HepG2 (cell line): Measurements from ENCODE around the gene TFCP2L1. TPM values are rescaled to one million over a fixed set of nuclear protein-coding genes. Genes with fewer than 3 reads are reported as not detected.

ENCODE experiments used
- ATAC-seq: fragments of 200-7000 bp; cut with Tn5 transposase; 3 replicates; pipeline ENCODE4 v1.9.1; 2020; ENCODE audit warnings: mild to moderate bottlenecking, moderate library complexity
- BruUV-seq: library from RNA; stranded (reverse); fragments of 400-500 nt; replicated peaks from 2 replicates; lab custom pipeline; 2021; lab: Mats Ljungman, UMichigan
- CTCF ChIA-PET: fragments of 300-600 bp; formaldehyde crosslinking; extraction: SDS; loops from one replicate; lab custom pipeline; 2021; ENCODE audit warnings: low total read pairs, inconsistent platforms, low intra/inter-chr PET ratio; lab: Yijun Ruan, JAX
- POLR2A ChIA-PET: fragments of 350-600 bp; sonication (Branson Sonifier 250); formaldehyde crosslinking; loops from one replicate; lab custom pipeline; 2020; ENCODE audit warnings: antibody characterized with exemption, inconsistent platforms; lab: Yijun Ruan, JAX
- DNase-seq: peaks from one replicate; pipeline ENCODE4 v3.0.0-alpha.2; 2015; ENCODE audit warnings: low spot score
- FAIRE-seq: peaks from 3 replicates; lab custom pipeline; 2011; peaks lifted over from hg19 to GRCh38; lab: Jason Lieb, UNC
- H2AFZ ChIP-seq: one replicate; pipeline ENCODE4 v1.6.1; 2011; ENCODE audit warnings: low read length, inconsistent platforms
- H3K27ac ChIP-seq: fragments of 300-600 bp; 3 replicates; pipeline ENCODE4 v1.8.0; 2011; ENCODE audit warnings: mixed run types, mild to moderate bottlenecking, mixed read lengths, low read length, inconsistent platforms; ENCODE audit not compliant: insufficient read depth; ENCODE audit errors: extremely low read length
- H3K27me3 ChIP-seq, 2 experiments: fragments of 200-600 bp in 1 of 2; 2 replicates in 1 of 2; 3 replicates in 1 of 2; pipeline versions ENCODE4 v1.6.0 to v1.8.0; 2011; ENCODE audit warnings: low read length in 2 of 2, mild to moderate bottlenecking in 2 of 2, moderate library complexity in 2 of 2, inconsistent platforms in 1 of 2; ENCODE audit not compliant: insufficient read depth in 2 of 2, control insufficient read depth in 1 of 2
- H3K36me3 ChIP-seq, 2 experiments: fragments of 200-600 bp in 1 of 2; replicated peaks in 1 of 2; 2 replicates in 1 of 2; 3 replicates in 1 of 2; pipeline versions ENCODE4 v1.5.1 to v1.8.0; 2011; ENCODE audit warnings: low read length in 2 of 2, inconsistent platforms in 1 of 2; ENCODE audit not compliant: insufficient read depth in 2 of 2, control insufficient read depth in 1 of 2
- H3K4me1 ChIP-seq: 2 replicates; pipeline ENCODE4 v1.5.1; 2012; ENCODE audit warnings: low read length, inconsistent platforms; ENCODE audit not compliant: insufficient read depth
- H3K4me2 ChIP-seq: 2 replicates; pipeline ENCODE4 v1.6.0; 2011; ENCODE audit warnings: low read depth, low read length, inconsistent platforms
- H3K4me3 ChIP-seq, 3 experiments: fragments of 200-600 bp in 1 of 3; sonication (generic), shearing (Covaris generic) in 1 of 3; replicated peaks in 1 of 3; 2 replicates each; pipeline ENCODE4 v1.5.1; 2011 to 2016; ENCODE audit warnings: low read length in 3 of 3, inconsistent platforms in 2 of 3, low read depth in 2 of 3, mild to moderate bottlenecking in 2 of 3, control low read depth in 1 of 3, mixed read lengths in 1 of 3; ENCODE audit not compliant: insufficient read depth in 1 of 3
- H3K79me2 ChIP-seq: one replicate; pipeline ENCODE4 v1.6.1; 2011; ENCODE audit warnings: low read length, inconsistent platforms; ENCODE audit not compliant: insufficient read depth
- H3K9ac ChIP-seq: 2 replicates; pipeline ENCODE4 v1.6.0; 2011; ENCODE audit warnings: mild to moderate bottlenecking, low read depth, low read length, inconsistent platforms; ENCODE audit not compliant: insufficient read depth
- H3K9me3 ChIP-seq: 2 replicates; pipeline ENCODE4 v1.5.1; 2012; ENCODE audit warnings: mild to moderate bottlenecking, low read length
- H4K20me1 ChIP-seq: 2 replicates; pipeline ENCODE4 v1.6.0; 2011; ENCODE audit warnings: inconsistent platforms, mild to moderate bottlenecking, low read length, moderate library complexity; ENCODE audit not compliant: insufficient read depth
- ARID5B ChIP-seq: IDR thresholded peaks from 2 replicates; pipeline ENCODE4 v1.4.0; 2020; ENCODE audit warnings: mild to moderate bottlenecking, missing genetic modification reagents
- CCAR2 ChIP-seq: fragments of 200-400 bp; formaldehyde crosslinking; optimal IDR thresholded peaks from 2 replicates; pipeline ENCODE3; 2018; ENCODE audit warnings: low read depth, mild to moderate bottlenecking, low read length, moderate library complexity
- FOXK1 ChIP-seq: sonication (generic); formaldehyde crosslinking; IDR thresholded peaks from 2 replicates; pipeline ENCODE4 v1.4.0; 2020; ENCODE audit warnings: low read depth, missing genetic modification reagents, borderline replicate concordance
- KDM4B ChIP-seq: sonication (generic); formaldehyde crosslinking; IDR thresholded peaks from 2 replicates; pipeline ENCODE4 v1.4.0; 2020; ENCODE audit warnings: missing genetic modification reagents
- PBX2 ChIP-seq: IDR thresholded peaks from 2 replicates; pipeline ENCODE4 v1.6.1; 2016; ENCODE audit warnings: control low read depth
- POLR2G ChIP-seq: fragments of 200-400 bp; formaldehyde crosslinking; IDR thresholded peaks from 2 replicates; pipeline ENCODE4 v1.6.1; 2018; ENCODE audit warnings: mild to moderate bottlenecking, low read depth, low read length, moderate library complexity
- RBAK ChIP-seq: sonication (generic); formaldehyde crosslinking; IDR thresholded peaks from 2 replicates; pipeline ENCODE4 v1.5.1; 2020; ENCODE audit warnings: mild to moderate bottlenecking, missing genetic modification reagents
- SIN3A ChIP-seq: IDR thresholded peaks from 2 replicates; pipeline ENCODE4 v1.6.1; 2011; ENCODE audit warnings: low read depth, mild to moderate bottlenecking, control low read depth, low read length, borderline replicate concordance
- SNAPC2 ChIP-seq: sonication (generic); formaldehyde crosslinking; IDR thresholded peaks from 2 replicates; pipeline ENCODE4 v1.8.1; 2022; ENCODE audit warnings: mild to moderate bottlenecking, missing genetic modification reagents
- ZNF432 ChIP-seq: sonication (generic); formaldehyde crosslinking; IDR thresholded peaks from 2 replicates; pipeline ENCODE4 v1.5.0; 2020; ENCODE audit warnings: missing genetic modification reagents, mild to moderate bottlenecking, borderline replicate concordance
- ZNF558 ChIP-seq: sonication (generic); formaldehyde crosslinking; IDR thresholded peaks from 2 replicates; pipeline ENCODE4 v1.9.0; 2022; ENCODE audit warnings: mild to moderate bottlenecking, missing genetic modification reagents, borderline replicate concordance
- ZNF891 ChIP-seq: sonication (generic); formaldehyde crosslinking; IDR thresholded peaks from 2 replicates; pipeline ENCODE4 v1.5.0; 2020; ENCODE audit warnings: mild to moderate bottlenecking, missing genetic modification reagents
- ZUFSP ChIP-seq: sonication (generic); formaldehyde crosslinking; IDR thresholded peaks from 2 replicates; pipeline ENCODE4 v1.9.0; 2021; ENCODE audit warnings: missing genetic modification reagents, mild to moderate bottlenecking, borderline replicate concordance
- WGBS: methylation state at CpG from one replicate; pipeline ENCODE4 v1.1.6; 2017; ENCODE audit warnings: low lambda C conversion rate; 5-methylcytosine and 5-hydroxymethylcytosine counted together
- in situ Hi-C: cut with HindIII; loops from 2 replicates; pipeline ENCODE4 v1.10.0; 2017; ENCODE audit warnings: low pct_unique_long_range_greater_than_20kb; ENCODE audit not compliant: extremely low pct_ligation_motif_present
- intact Hi-C: fragments of 100-400 bp; cut with micrococcal nuclease; formaldehyde crosslinking; loops from one replicate; pipeline ENCODE4 v1.10.0; 2022; ENCODE audit not compliant: unreplicated experiment
- polyA plus RNA-seq, 8 experiments: library from polyadenylated mRNA; depleted of rRNA in 3 of 8; stranded (reverse) in 7 of 8; unstranded in 1 of 8; fragments of >200 nt; fragmentation: Illumina TruSeq in 4 of 8; extraction: Trizol in 4 of 8; gene quantifications; 2 replicates each; pipeline versions ENCODE4 v1.2.1 to v1.2.3, GENCODE V29; 2011 to 2016; ENCODE audit warnings: low read depth in 4 of 8, missing spikeins in 1 of 8, mixed read lengths in 1 of 8; ENCODE audit not compliant: insufficient read depth in 1 of 8
- total RNA-seq, 5 experiments: library from RNA; depleted of rRNA; stranded (reverse); fragments of >200 nt; fragmentation: Illumina TruSeq; extraction: Trizol; gene quantifications; 2 replicates each; pipeline ENCODE4 v1.2.3, GENCODE V29; 2016; ENCODE audit warnings: low read depth in 1 of 5

The TFCP2L1 gene
- total and polyA plus RNA-seq, 2 of the 13 experiments (the other 11 are each of a cell fraction or from before 2014, with no cell fraction given) = under 0.01 TPM; not detected in 1

GRCh38 chr2:121247971-121248370 lies 37.0 kb downstream of the TFCP2L1 start:
- no peak for ATAC-seq
- intact Hi-C loops (no loop called here), in situ Hi-C loops (no loop called here)
- no peak for FAIRE-seq
- no peak overlapping the region for H3K27ac ChIP-seq
- H3K79me2 ChIP-seq = no peaks in the 10 kb centered on the region
- ChIA-PET CTCF (no interaction called here), POLR2A (no interaction called here)
- no peaks in the 10 kb centered on the region for H3K36me3 ChIP-seq
- no peak overlapping the region for H2AFZ ChIP-seq
- no peaks in the 10 kb centered on the region for H4K20me1 ChIP-seq
- no peak for DNase-seq
- no peaks in the 10 kb centered on the region for H3K4me1 ChIP-seq
- H3K4me2 ChIP-seq = no peak overlapping the region
- no peaks in the 10 kb centered on the region for H3K9me3 ChIP-seq
- no peak overlapping the region for H3K9ac ChIP-seq
- H3K4me3 ChIP-seq = no peak overlapping the region
- peaks cover 11 to 71% of the 10 kb centered on the region in 2 experiments; a peak in 4 of 5 replicates for H3K27me3 ChIP-seq
- WGBS = 3% methylated on average over 5 of the region's 5 CpGs
- no TSS peak for BruUV-seq
- TF ChIP-seq RBAK = no peak
- no peak for TF ChIP-seq POLR2G
- TF ChIP-seq ZNF891 (CRISPR knock-in tag) = no peak
- no peak for TF ChIP-seq ZUFSP (CRISPR knock-in tag)
- no peak for TF ChIP-seq ZNF558 (CRISPR knock-in tag)
- TF ChIP-seq FOXK1 = no peak
- TF ChIP-seq CCAR2 = no peak
- no peak for TF ChIP-seq ZNF432 (CRISPR knock-in tag)
- TF ChIP-seq SIN3A = no peak
- no peak for TF ChIP-seq KDM4B (CRISPR knock-in tag)
- no peak for TF ChIP-seq PBX2 (CRISPR knock-in tag)
- no peak for TF ChIP-seq ARID5B (CRISPR knock-in tag)
- TF ChIP-seq SNAPC2 (CRISPR knock-in tag) = no peak
